ENCODE data around the gene TUBB4A. TPM values are rescaled to one million over a fixed set of nuclear protein-coding genes. Genes with fewer than 3 reads are reported as not detected.
A peak's percentile ranks its signal among the peaks of the same experiment; 100 is the strongest.

TUBB4A gene
- total RNA-seq, 4 donors from 2014 or later: 2.1 to 13.9 (median 3.4) TPM

DNA sequence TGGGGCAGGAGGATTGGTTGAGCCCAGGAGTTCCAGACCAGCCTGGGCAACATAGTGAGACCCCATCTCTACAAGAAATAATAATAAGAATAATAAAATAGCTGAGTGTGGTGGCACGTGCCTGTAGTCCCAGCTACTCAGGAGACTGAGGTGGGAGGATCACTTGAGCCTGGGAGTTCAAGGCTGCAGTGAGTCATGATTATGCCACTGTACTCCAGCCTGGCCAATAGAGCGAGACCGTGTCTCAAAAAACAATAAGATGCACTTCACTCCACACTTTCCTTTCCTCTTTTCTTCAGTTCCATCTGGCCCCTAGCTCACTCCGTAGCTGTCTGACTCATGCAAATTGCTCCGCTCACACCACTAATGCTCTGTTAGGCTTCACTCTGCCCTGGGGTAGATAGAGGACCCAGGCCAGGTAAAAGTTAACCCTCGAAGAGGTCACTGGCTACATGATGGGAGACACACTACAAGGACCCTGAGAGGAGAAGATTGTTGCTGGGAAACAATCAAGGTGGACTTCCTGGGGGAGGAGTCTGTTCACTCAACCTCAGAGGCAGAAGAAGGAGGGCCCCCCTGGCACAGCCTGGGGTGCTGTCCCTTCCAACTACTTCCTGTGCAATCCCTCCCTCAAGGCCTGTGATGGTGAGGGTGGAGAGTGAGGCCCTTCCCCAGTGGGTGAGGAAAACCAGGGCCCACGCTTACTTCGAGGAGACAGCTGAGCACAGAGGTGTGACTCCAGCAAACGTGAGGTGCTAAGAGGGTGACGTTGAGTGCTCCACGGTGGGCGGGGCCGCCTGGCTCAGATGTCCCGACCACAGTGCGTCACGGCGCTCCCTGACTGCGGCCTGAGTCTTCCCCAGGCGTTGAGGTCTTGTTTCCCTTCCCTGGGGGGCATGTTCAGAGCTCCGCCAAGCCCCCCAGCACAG, 19.9 kb upstream of the TUBB4A start:
- WGBS: 69% methylated on average over 9 of the region's 20 CpGs
- peaks cover 16% of the 10 kb centered on the region for H3K4me1 ChIP-seq
- H3K36me3 ChIP-seq: no peaks in the 10 kb centered on the region
- H3K27ac ChIP-seq: no peak overlapping the region
- H3K27me3 ChIP-seq: no peaks in the 10 kb centered on the region
- DNase-seq (ENCODE audit: low spot score in 2 of 2): no peak
- TF ChIP-seq POLR2A (IDR thresholded peaks at IDR 0.05) (no peak), POLR2AphosphoS5 (IDR thresholded peaks at IDR 0.05) (no peak), CTCF (IDR thresholded peaks at IDR 0.05) (no peak), EP300 (IDR thresholded peaks at IDR 0.05) (no peak)
- H3K9me3 ChIP-seq: no peaks in the 10 kb centered on the region
- H3K4me3 ChIP-seq: no peak overlapping the region

DNA sequence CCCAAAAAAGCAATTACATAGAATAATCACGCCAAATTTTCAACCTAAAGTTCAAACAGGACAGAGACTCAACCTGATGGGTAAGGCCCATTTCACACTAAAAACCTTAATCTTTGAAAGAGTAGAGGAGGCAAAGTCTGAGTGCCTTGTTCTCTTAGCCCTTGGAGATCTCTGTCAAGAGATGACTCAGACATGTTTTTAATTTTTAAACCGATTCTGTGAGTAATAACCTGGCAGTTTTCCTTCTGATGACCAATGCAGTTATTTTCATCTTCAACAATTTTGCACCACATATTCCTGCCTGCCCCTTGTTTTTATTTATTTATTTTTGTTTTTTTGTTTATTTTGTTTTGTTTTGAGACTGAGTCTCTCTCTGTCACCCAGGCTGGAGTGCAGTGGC, 17.2 kb upstream of the TUBB4A start:
- no peaks in the 10 kb centered on the region for H3K9me3 ChIP-seq
- H3K4me3 ChIP-seq: no peak overlapping the region
- DNase-seq (ENCODE audit: low spot score in 2 of 2): no peak
- peaks cover 23% of the 10 kb centered on the region for H3K4me1 ChIP-seq
- H3K27me3 ChIP-seq: no peaks in the 10 kb centered on the region
- H3K27ac ChIP-seq: no peak overlapping the region
- TF ChIP-seq CTCF (IDR thresholded peaks at IDR 0.05) (no peak), EP300 (IDR thresholded peaks at IDR 0.05) (no peak), POLR2AphosphoS5 (IDR thresholded peaks at IDR 0.05) (no peak), POLR2A (IDR thresholded peaks at IDR 0.05) (no peak)
- WGBS: 40% methylated on average over 2 of the region's 2 CpGs
- no peaks in the 10 kb centered on the region for H3K36me3 ChIP-seq

GRCh38 chr19:6518145-6518911, 16.2 kb upstream of the TUBB4A start:
- no peak overlapping the region for H3K27ac ChIP-seq
- no peak for DNase-seq (ENCODE audit: low spot score in 2 of 2)
- no peak overlapping the region for H3K4me3 ChIP-seq
- peaks cover 23% of the 10 kb centered on the region for H3K4me1 ChIP-seq
- WGBS: 41% methylated on average over 14 of the region's 14 CpGs
- no peak for TF ChIP-seq EP300 (IDR thresholded peaks at IDR 0.05)
- no peak for TF ChIP-seq POLR2A (IDR thresholded peaks at IDR 0.05)
- no peak for TF ChIP-seq CTCF (IDR thresholded peaks at IDR 0.05)
- TF ChIP-seq POLR2AphosphoS5 (IDR thresholded peaks at IDR 0.05): no peak
- no peaks in the 10 kb centered on the region for H3K36me3 ChIP-seq
- no peaks in the 10 kb centered on the region for H3K27me3 ChIP-seq
- H3K9me3 ChIP-seq: no peaks in the 10 kb centered on the region

DNA sequence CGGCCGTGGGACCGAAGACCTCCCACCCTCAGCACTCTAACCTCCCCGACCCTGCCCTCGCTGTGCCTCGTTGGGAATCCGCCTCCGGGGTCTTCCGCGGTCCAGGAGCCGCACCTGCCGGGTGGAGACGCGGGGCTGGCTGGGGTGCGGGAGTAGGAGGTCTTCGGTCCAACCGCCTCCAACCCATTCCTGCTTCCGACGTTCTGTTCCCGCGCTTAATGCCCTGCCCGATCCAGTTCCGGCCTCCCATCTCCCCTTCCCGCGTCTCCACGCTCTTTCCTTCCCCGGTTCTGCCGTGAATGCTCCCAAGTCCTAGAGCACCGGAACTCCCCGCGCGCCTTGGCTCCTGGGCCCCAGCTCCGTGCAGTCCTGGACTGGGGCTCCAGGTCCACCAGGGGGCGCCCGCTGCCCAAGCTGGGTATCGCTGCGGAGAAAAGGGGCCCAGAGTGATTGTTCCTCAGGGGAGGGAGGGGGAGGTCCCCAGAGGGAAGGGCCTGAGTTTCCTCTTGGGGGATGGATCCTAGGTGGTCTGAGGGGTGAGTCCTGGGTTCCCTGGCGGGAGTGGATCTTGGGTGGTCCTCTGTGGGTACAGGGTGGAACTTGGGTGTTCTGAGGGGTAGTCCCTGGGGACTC, 14.7 kb upstream of the TUBB4A start:
- Histone ChIP-seq H3K4me3 (peak overlapping the region; percentile 63), H3K36me3 (no peaks in the 10 kb centered on the region), H3K9me3 (no peaks in the 10 kb centered on the region), H3K27me3 (no peaks in the 10 kb centered on the region), H3K4me1 (peaks cover 23% of the 10 kb centered on the region), H3K27ac (peak overlapping the region; percentile 45)
- TF ChIP-seq CTCF (IDR thresholded peaks at IDR 0.05) (peak; percentile 94 to 96), POLR2A (IDR thresholded peaks at IDR 0.05) (no peak)
- DNase-seq (ENCODE audit: low spot score in 2 of 2): peak; percentile 93 to 94
- WGBS: under 1% methylated on average over 38 of the region's 38 CpGs
